ENCODE results near the gene RASAL1.
A peak's percentile ranks its signal among the peaks of the same experiment; 100 is the strongest.

RASAL1 gene

GRCh38 chr12:113065126-113066007 lies 70.2 kb downstream of the RASAL1 start:
- DNase-seq, result peak; percentile 83
- Mint-ChIP-seq H3K27me3 (ENCODE audit: low read depth, poor library complexity) (peaks cover 51% of the 10 kb centered on the region), H3K4me3 (no peak overlapping the region), H3K9me3 (no peaks in the 10 kb centered on the region), H3K4me1 (peaks cover 20% of the 10 kb centered on the region), H3K36me3 (ENCODE audit: low read depth) (no peaks in the 10 kb centered on the region), H3K27ac (no peak overlapping the region)
- TF ChIP-seq CTCF (IDR thresholded peaks at IDR 0.05), result no peak

- DNase-seq, result no peak
- Mint-ChIP-seq H3K36me3 (ENCODE audit: low read depth) (no peaks in the 10 kb centered on the region), H3K4me1 (peaks cover 20% of the 10 kb centered on the region), H3K27ac (no peak overlapping the region), H3K27me3 (ENCODE audit: low read depth, poor library complexity) (peaks cover 49% of the 10 kb centered on the region), H3K9me3 (no peaks in the 10 kb centered on the region), H3K4me3 (no peak overlapping the region)
- no peak for TF ChIP-seq CTCF (IDR thresholded peaks at IDR 0.05)
Measured at GRCh38 chr12:113064395-113065125, 71.0 kb downstream of the RASAL1 start.

- TF ChIP-seq CTCF (IDR thresholded peaks at IDR 0.05), result no peak
- peaks cover 49% of the 10 kb centered on the region for H3K27me3 Mint-ChIP-seq (ENCODE audit: low read depth, poor library complexity)
- no peak overlapping the region for H3K27ac Mint-ChIP-seq
- H3K4me1 Mint-ChIP-seq, result peaks cover 20% of the 10 kb centered on the region
- H3K4me3 Mint-ChIP-seq, result no peak overlapping the region
- DNase-seq, result no peak
- no peaks in the 10 kb centered on the region for H3K36me3 Mint-ChIP-seq (ENCODE audit: low read depth)
- no peaks in the 10 kb centered on the region for H3K9me3 Mint-ChIP-seq
Measured at GRCh38 chr12:113063396-113064350, 71.9 kb downstream of the RASAL1 start.

GRCh38 chr12:113062502-113063395 lies 72.8 kb downstream of the RASAL1 start:
- Mint-ChIP-seq H3K27me3 (ENCODE audit: low read depth, poor library complexity) (peaks cover 41% of the 10 kb centered on the region), H3K36me3 (ENCODE audit: low read depth) (no peaks in the 10 kb centered on the region), H3K4me1 (peaks cover 20% of the 10 kb centered on the region), H3K4me3 (no peak overlapping the region), H3K9me3 (no peaks in the 10 kb centered on the region), H3K27ac (no peak overlapping the region)
- no peak for DNase-seq
- TF ChIP-seq CTCF (IDR thresholded peaks at IDR 0.05), result no peak
